Hematopoietic multipotent progenitor cell treated with erythropoietin and hydrocortisone succinate and interleukin-3 and kit ligand, for 15 days (in vitro differentiated cells): ENCODE data around the gene NCEH1.
"Not testable (repeated sequence)": the region's sequence is repeated elsewhere in the genome, so short reads cannot be mapped to it uniquely, and the experiment has no call there.

Experiments
- DNase-seq: peaks from one replicate; pipeline ENCODE4 v3.0.0-alpha.2; 2015; ENCODE audit warnings: low spot score

Gene NCEH1

DNA sequence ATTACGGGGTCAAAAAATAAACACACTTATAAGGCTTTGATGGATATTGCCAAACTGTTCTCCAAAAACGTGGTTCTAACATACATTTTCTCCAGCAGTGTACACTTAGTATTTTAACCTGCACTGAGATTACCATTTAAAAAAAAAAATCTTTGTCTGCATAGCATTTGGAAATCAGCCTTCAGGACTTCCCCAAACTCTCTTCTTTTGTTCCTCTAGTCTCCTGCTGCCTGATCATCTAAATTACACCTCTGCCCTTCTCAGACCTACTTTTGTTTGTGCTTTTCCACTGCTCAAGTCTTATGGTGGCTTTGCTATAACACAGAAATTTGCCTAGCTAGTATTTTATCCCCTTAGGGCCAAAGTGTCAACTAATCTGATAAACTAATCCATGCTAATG, 3.8 kb downstream of the NCEH1 start:
- DNase-seq, result no peak

- peak; percentile 95 for DNase-seq
These were observed 5.7 kb downstream of the NCEH1 start for GRCh38 chr3:172705170-172705569.

GRCh38 chr3:172704001-172704400, 6.9 kb downstream of the NCEH1 start:
- DNase-seq, result peak; percentile 71

DNA sequence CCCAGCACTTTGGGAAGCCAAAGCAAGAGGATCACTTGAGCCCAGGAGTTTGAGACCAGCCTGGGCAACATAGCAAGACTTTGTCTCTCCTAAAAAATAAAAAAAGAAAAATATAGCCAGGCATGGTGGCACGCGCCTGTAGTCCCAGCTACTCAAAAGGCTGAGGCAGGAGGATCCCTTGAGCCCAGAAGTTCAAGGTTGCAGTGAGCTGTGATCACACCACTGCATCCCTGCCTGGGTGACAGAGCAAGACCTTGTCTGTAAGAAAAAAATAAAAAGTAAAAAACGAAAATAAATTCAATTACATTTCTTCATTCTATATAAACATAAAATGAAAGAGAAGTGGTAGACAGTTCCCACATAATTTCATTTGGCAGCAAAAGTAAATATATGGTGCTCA, 8.1 kb downstream of the NCEH1 start:
- not testable (repeated sequence) for DNase-seq

DNA sequence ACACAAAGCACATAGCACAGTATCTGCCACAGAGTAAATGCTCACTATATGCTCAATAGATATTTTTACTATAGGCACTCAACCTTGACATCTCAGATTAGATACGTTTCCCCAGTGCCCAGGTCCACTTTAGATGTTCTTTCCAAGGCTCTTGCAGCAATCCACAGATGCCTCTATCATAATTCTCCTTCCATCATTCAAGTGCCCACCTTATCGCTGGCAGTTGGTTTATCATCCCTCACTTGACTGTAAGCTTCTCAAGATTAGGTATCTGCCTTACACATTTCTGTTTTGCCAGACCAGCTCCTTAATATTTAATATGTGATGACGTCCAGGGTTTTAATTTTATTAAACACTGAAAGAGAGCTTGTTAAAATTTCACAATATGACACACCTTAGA, 8.6 kb downstream of the NCEH1 start:
- peak; percentile 65 for DNase-seq

DNA sequence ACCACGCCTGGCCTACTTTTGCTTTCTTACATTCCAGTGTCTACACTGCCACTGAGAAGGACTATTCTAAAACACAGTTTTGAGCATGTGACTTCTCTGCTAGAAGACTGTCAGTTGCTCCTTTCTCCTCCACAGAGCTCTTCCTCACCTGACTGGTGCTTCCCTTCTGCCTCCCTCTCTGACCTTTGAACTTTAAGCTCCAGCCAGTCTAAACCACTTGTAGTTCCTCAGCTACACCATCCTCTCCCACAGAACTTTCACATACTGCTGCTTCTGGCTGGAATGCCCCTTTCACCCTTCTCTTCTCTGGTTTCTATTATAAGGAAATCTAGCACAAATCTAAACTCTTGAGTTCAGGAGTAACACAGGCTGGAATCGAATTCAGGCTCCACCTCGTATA, 9.1 kb downstream of the NCEH1 start:
- DNase-seq, result peak; percentile 26

DNA sequence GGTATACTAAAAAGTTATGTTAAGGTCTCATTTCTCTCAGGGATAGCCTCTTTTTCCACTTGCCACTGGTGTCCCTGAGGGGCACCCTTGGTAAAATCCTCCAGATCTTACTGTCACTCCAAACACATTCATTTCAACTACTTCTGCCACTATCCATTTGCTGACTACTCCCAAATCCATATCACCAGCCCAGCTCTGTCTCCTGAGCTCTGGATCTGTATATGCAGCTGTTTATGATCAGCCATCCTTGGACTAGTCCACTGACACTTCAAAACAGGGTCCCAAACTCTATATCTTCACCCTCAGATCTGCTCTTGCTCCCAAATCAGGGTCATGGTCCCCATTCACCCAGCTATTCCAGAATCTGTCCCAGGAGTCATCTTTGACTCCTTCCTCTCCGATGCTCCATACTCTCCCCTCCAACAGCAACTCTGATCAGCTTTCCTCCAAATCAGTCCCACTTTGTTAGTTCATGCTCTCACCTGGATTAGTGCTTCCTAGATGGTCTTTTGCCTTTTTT, 9.9 kb downstream of the NCEH1 start:
- peak; percentile 61 for DNase-seq

DNA sequence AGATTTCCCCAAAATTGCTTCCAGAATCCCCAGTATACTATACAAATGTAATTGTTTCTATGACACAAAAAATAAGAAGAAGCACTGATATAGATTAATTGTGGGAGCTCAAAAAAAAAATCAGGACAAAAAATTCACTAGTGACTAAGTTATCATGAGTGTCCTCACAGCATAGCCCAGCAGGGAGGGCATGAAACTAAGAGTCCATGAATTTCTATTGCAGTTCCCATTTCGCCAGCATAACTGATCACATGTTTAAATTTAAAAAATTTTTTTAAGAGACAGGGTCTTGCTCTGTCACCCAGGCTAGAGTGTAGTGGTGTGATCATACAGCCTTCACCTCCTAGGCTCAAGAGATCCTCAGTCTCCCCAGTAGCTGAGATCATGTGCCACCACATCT, 10.6 kb downstream of the NCEH1 start:
- DNase-seq, result no peak

- DNase-seq, result no peak
These were observed 11.8 kb downstream of the NCEH1 start for GRCh38 chr3:172699031-172699430.

- DNase-seq, result no peak
These were observed 12.2 kb downstream of the NCEH1 start for GRCh38 chr3:172698631-172699030.

GRCh38 chr3:172697558-172697957, 13.3 kb downstream of the NCEH1 start:
- no peak for DNase-seq

GRCh38 chr3:172696357-172696756, 14.5 kb downstream of the NCEH1 start:
- DNase-seq, result no peak

- DNase-seq, result no peak
These were observed 16.2 kb downstream of the NCEH1 start for GRCh38 chr3:172694573-172695246.

- DNase-seq, result no peak
These were observed 18.0 kb downstream of the NCEH1 start for GRCh38 chr3:172692751-172693338.

DNA sequence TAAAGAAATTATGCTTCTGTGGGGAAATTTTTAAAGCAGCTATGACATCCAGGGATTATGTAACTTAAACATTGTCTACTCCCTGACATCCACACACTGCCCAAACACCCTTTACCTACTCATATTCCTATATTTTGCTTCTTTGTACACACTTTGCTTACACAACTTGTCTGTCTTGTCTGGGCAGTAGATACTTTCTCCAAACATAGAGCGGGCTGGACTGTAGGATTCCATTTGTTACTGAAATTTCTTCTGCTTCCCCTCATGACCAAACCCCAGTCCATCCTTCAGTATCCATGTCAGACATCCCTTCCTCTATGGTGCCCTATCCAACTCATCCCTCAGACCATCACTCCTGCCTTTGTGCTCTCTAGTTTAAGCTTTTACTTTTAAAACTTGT, 19.9 kb downstream of the NCEH1 start:
- DNase-seq, result no peak

DNA sequence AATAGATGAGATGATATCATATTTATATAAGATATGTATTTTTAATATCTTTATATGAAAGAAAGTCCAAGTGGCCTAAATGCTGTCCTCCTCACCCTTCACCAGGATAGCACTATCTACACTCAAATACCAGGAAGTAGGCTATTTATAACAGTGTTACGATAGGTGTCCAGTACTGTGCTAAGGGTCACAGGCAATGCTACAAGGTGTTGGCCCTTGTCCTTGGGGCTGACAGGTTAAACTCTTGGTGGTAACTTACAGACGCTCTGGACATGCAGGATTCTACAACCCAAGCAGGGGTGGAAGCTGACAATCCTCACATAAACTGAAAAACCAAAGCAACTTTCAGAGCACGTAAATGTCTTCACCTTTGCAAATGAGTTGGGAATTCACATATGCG, 22.3 kb downstream of the NCEH1 start:
- DNase-seq, result no peak

GRCh38 chr3:172687501-172687900, 23.4 kb downstream of the NCEH1 start:
- DNase-seq, result no peak

DNA sequence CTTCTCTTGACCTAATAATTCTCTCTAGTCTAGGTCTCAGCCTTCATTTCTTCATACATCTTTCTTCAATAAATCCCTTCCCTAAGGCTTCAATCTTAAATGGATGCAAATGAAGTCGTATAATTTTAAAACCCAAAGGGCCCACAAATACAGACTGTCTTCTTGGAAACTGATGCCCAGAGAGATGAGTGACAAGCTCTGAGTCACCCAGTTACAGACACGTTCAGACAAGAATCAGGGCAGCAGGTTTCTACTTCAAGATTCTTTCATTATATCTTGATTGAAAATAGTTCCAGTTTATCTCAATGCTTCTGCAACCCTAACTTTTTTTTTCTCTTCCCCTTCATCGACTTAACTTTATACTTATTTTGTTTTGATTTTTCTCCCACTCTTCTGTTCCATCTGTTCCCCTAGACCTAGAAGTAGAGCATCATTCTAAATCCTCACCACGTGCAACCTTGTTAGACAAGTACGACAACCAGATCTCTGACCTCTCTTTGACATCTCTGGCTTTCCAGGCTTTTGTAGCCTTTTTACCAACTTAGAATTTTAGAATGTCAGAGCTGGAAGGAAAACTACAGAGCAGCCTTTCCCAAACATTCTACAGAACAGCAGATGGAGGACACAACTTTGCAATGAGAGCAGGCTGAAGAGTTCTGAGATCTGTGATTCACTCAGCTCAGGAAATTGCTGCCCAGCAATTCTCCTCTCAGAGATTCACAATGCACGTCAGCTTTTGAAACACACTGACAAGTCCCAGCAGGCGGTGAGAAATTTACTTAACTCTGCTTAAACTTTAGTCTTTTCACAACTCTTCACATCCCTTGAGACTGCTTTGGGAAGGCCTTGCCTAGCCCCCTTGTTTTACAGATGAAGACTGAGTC, 25.3 kb downstream of the NCEH1 start:
- DNase-seq, result no peak

DNA sequence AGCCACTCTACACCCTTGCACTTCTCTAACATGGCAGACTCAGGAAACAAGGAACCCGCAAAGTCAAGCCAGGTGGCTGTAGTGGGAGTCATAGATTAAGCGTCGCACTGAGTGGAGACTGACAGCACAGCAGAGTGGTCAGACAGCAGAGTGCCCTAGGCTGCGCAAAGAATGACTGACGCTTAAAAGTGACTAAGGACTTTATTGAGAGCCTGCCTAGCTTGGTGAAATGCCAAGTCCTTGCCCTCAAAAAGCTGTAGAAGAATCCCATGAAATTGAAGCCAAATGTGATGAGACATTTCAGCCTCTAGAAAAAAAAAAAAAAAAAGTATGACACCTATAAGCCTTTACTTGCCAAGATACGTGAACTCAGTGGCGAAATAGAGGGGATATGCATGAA, 30.2 kb downstream of the NCEH1 start:
- peak; percentile 76 for DNase-seq

- DNase-seq, result no peak
These were observed 31.3 kb downstream of the NCEH1 start for GRCh38 chr3:172679599-172679998.

- no peak for DNase-seq
These were observed 32.8 kb downstream of the NCEH1 start for GRCh38 chr3:172678068-172678467.

DNA sequence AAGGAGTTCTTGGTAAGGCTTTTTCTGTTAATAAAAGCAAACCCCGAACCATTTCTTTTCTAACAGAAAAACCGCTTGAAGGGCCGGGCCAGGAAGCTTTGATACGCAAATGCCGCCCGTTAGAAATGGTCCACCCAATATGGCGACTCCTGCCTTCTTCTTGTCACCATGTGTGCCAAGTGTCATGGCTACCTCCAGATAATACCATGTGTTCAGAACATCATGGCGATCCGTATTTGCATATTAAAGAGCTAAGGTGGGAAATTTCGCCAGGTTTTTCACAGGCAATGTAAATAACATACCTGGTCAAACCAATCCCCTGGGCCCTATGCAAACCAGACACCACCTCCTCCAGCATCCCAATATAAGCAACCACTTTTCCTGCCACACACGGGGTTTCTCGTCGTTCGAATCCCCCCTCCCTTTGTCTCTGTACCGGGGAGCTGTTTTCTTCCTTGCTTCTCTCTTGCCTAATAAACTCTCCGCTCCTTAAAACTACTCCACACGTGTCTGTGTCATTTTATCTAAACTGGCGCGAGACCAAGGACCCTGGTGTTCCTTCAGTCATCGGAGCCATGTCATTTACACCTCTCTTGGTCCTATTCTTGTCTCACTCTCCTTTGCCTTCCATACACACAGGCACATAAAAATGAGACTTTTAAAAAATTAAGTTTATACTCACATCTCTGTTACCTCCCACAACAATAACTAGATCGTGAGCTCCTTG, 34.5 kb downstream of the NCEH1 start:
- DNase-seq, result no peak
